Effector CD4-positive, alpha-beta T cell (primary cell): ENCODE data around the gene BEGAIN.

Experiments used
- DNase-seq: peaks from one replicate; pipeline ENCODE4 v3.0.0-alpha.2; 2020

The BEGAIN gene

DNA sequence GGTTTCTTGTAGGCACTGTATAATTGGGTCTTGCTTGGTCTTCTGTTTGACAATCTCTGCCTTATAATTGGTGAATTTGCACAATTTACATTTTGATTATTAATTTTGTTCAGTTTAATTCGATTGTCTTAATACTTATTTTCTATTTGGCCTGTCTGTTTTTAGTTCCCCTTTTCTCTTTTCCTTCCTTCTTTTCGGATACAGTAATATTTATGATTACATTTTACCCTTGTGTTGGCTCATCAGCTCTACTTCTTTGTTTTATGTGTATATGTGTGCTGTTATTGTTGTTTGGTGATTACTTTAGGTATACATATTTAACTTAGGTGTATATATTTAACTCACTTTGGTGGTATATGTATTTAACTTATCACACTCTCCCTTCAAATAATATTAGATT, 12.8 kb upstream of the BEGAIN start:
- no peak for DNase-seq

DNA sequence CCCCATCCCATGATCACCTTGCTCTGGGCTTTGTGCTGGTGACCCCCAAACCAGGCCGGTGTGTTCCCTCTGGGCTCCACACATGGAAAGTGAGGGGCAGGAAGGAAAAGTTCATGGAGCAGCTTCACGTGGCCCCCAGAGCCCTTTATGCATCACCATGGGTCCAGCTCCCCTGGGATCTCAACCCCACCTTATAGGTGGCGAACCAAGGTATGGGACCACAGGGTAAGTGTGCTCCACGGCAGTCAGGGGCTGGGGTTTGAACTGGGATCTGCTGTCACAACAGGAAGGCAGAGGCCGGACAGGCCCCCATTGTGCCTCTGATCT, 7.4 kb upstream of the BEGAIN start:
- DNase-seq = no peak

DNA sequence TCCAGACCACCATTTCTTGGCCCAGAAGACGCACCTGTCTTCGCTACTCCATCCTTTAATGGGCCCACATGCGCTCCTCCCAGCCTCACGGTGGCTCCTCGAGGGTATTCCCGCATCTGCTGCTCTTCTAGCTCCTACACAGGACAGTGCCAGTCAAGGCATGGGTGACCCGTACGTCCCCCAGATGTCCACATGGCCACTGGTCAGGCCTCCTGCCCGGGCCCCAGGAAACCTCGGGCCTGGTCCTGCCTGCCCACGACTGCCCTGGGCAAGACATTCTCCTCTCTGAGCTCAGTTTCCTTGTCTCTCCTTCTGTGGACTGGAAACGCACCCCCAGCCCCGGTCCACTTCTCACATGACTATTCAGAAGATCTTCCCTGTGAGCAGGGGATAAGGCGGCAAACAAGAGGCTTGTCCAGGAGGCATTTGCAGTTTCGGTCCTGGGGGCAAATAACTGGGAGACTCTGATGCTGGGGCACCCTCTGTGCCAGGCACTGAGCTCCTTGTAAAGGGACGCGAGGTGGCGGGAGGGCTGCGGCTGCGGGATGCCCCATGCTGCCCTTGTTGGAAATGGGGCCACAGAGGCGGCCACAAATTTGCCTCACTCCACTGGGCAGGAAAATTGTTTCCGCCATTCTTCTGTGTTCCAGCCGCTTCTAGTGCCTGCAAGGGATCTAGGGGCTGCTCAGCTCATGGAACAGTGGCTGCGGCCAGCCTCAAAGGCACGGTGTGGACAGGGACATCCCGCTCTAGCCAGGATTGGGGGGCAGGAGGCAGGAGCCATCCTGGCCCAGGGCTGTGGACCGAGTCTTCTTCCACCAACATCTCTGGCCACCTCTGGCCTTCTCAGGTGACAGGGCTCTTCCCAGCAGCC, 6.8 kb upstream of the BEGAIN start:
- no peak for DNase-seq

DNA sequence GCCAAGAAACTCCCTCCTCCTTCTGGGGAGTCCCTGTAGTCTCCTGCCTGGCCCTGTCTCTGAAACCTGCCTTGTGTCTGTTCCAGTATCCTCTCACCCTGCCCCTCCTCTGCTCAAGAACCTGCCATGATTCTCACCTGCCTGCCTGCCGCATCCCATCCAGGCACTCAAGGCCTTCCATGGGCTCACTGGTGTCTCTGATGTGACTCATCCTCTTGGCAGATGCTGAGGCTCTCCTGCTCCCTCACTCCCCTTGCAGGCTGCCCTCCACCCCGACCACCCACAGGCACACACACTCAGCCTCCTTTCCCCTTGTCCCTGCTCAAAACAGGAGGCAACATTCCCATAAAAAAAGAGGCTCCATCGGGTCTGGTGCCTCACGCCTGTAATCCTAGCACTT, 5.8 kb upstream of the BEGAIN start:
- no peak for DNase-seq

DNA sequence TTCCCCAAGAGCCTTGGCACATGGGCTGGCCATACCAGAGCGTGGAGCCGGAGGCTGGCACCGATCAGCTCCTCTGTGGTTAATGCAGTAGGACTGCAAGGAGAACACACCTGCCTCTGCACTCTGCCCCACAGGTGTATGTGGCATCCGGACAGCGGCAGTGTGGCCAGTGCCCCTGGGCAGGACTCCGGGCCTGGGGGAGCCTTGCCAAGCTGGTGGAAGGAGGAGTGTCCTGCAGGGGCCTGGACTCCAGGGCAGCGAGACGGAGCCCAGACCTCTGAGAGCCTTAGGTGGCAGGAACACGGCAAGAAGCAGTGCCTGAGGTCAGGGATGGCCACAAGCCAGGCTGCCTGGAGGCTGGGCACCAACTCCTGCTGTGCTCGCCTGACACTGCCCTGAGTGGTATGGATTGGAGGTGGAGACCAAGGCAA, 5.3 kb upstream of the BEGAIN start:
- no peak for DNase-seq

DNA sequence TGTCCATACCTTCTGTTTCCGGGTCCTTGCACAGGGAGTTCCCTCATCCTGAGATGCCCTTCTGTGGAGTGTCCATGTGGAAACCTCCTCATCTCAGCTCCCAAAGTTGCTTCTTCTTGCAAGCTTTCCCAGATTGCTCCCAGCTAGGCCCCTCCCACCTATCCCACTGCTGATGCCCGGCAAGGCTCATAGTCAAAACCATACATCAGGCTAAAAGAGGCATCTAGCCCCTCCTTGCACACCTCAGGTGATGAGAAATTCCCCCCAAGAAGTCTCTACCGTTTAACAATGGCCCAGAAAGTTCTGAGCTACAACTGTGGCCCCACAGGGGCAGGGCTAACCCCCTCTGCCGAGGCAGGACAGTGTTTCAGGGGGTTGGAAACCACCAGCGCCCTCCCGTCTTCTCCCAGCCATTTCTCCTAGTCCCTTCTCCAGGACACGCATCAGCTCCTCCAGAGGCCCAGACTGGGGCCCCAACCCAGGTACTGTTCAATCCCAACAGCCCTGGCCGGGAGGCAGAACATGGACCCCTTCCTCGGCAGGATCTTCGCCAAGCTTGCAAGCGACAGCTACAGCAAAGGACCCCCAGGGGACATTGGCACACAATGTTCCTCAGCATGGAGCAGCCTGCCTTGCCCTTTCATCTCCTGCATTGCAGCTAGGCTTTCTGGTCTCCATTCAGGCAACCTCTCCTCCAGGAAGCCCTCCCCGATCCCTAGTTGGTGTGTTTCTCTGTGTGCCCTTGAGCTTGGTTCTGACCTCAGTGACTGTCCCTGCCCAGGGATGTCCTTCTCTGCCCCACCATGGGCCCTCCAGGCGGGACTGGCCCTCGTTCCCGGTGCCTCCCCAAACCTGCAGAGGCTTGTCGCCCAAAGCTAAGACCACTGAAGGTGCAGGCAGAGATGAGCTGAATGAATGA, 4.5 kb upstream of the BEGAIN start:
- DNase-seq = no peak

DNA sequence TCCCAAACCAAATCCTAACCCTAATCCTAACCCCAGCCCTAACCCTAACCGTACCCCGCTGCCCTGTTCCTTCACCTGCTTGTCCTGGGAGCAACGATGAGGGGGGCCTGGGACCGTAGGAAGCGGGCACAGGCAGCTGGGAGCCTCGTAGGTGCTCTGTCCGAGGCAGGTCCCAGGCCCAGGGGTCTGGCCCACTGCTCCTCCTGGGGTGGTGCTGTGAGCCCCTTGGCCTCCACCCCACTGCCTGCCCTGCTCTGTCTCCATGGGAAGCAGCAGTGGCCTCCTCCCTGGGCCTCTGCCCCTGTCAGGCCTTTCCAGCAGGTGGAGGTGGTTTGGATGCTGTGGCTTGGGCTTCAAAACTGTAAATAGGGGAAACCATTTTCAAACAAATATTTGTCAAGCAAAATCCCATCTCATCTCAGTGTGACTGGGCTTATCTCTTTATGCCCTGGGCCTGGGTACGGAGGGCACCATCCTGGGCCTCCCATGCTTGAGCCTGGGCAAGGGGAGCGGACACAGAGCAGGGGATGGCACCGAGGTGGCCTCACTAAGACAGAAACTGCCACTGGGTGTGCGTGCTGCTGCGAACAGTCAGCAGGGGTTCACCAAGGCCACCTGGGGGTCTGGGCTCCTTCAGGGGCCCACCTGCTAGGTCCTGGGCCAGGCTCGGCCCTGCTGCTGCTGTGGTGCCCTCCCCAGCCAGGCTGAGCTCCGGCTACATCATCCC, 3.7 kb upstream of the BEGAIN start:
- DNase-seq = no peak

DNA sequence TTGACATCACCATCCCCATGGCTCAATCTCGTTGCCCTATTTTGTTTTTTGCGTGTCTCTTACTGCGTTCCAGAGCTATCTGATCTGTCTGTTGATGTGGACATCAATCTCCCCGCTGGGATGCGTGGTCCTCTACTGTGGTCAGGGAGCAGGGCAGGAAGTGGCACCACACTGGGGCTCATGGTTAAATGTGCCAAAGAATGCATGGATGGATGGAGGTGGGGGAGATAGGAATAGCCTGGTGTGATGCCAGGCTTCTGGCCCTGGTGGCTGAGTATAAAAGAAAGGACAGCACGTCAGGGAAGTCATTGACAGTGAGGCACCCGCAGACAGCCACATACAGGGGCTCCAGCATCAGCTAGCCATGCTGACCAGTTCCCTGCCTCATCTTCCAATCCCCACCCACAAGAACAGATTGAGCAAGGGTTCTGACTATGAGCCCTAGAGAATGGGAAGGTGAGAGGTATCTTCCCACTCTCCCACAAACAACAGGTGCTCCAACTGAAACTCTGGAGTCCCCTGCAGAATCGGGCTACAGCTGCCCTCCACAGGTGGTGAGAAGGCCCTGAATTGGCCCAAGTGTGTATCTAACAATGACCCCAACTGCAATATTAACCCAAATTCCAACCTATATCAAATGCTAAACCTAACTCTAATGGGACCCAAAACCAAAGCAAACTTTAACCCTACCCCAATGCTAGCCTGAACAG, 2.7 kb upstream of the BEGAIN start:
- DNase-seq = no peak

DNA sequence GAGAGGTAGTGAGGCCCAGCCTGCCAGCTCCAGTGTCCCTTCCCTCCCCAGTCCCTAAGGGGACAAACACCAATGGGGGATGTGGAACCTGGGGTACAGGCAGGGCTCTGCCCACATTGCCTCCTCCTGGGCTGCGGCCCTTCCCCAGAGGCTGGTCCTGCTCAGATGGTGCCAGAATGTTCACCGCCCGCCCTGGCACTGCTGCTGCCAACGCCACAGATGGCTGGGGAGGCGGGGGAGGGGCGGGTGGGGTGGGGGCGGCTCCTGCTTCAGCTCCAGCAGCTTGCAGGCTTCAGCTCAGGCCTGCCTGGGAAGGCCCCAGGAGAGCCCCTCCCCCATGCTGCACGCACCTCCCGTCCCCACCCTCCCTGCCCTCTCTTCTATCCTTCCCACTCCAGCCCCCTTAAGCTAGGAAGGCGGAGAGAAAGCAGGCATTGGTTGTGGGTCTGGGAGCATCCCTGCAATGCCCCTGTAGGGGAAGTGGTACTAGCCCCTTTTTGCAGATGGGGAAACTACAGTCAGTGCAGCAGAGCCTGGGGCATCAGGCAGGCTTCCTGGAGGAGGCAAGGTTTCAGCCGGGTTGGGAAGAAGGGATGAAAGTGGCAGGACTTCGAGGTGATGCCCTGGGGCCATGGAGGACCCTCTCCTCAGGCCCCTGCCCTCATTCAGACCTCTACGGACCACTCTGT, 2.0 kb upstream of the BEGAIN start:
- DNase-seq = no peak

DNA sequence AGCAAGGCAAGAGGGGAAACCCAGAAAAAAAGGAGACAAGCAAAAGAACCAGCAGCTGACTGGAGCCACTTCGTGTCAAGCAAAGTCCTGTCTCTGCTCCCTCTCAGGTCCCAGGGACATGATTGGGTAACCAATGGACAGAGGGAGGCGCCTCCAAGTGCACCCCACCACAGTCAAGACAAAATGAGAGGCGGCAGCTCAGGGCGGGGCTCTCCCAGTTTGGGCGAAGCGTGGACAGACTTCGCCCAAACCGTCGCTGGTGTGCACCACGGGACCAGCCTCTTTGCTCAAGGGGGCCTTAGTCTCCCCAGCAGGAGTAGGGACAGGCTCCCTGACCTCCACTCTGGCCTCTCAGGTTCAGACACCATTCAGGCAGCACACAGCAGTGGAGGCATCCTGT, 1.5 kb upstream of the BEGAIN start:
- DNase-seq = no peak

DNA sequence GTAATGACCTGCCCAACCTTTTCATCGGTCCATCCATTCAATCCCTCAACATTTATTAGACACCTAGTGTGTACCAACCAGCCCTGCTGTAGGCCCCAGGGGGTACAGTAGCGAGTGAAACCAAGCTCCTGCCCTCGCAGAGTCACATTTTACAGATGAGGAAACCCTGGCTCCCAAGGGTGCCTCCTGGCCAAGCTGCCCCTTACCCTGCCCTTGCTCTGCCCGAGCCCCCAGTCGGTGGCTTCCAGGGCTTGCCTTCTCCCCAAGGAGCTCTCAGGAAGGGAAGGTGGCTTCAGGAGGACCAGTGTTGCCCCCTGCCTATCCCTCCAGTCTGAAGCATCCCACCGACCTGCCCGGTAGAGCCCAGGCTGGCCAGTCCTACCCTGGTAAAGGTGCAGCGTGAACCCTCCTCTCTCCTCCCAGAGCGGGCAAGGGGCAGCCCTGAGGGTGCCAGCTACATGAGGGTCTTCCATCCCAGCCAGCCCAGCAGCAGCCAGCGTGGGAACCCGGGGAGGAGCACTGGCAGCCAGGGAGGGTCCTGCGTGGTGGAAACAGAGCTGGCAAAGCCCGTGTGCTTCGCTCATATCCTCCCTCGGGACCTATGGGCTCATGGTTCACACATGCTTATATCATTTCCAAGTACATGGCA, 670 bp upstream of the BEGAIN start:
- DNase-seq = no peak

DNA sequence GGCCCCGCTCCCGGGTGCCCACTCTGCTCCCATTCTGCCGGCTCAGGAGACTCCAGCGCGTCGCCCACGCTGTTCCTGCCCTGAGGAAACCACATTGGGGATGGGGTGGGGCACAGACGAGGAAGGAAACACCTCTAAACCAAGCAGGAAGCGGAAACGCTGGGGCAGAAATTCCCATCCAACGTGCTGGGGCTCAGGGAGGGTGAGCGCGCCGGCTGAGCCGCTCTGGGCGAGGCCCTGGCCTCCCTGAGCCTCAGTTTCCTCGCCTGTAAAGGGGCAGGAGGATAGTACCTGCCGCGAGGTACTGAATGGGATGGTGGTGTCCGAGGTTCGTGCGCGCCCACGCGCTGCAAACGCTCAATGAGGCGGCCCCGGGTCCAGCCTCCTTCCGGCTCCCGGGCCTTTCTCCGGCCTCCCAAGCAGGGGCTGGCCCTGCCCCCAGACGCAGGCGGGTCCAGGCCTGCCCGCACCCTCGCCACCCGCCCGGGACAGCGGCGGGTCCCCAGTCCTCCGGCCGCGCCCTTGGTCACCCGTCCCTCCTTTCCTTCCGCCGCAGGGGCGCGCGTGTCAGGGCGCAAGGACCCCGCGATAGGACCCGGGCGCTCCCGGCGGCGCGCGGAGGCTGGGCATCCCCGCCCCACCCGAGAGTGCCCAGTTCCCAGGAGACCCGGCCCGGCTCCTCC, 673 bp downstream of the BEGAIN start:
- DNase-seq = no peak

DNA sequence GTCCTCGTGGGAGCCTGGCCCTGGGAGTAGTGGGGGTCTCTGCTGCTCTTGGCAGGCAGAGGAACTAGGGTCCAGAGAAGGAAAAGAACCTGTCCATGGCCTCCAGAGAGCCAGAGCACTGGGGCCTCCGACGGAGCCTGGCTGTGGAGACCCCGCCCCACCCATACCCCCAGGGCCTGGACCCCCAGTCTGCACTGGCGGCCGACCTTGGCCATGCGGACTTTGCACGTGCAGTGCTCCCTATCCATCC, 1.1 kb downstream of the BEGAIN start:
- no peak for DNase-seq

DNA sequence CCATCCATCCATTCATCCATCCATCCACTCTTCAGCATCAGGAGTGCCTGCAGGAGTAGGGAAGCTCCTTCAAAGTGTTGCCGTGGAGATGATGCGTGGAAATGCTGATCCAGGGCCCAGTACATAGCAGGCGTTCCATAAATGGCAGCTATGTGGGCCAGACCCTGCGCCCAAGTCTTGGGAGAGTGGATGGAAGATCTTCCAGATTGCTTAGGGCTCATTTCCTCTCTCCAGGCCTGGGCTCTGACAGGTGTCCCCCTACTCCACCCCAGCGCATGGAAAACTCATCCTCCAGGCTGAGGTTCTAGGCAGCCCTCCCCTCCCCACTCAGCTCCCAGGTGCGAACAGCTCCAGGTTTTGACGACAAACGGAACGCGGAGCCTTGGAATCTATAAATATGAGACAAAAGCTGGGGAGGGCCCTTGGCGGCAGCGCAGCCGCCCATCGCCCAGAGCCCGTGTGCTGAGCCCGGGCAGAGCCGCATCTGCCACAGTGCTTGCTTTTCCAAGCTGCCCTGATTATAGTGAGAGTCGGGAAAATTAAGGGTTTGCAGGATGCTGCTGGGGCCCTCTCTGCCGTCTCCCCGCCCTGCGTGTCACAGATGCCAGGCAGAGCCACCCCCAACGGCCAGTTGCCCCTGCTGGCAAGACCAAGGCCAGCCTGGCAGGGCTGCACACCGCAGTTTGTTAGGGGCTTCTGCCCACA, 1.6 kb downstream of the BEGAIN start:
- no peak for DNase-seq

DNA sequence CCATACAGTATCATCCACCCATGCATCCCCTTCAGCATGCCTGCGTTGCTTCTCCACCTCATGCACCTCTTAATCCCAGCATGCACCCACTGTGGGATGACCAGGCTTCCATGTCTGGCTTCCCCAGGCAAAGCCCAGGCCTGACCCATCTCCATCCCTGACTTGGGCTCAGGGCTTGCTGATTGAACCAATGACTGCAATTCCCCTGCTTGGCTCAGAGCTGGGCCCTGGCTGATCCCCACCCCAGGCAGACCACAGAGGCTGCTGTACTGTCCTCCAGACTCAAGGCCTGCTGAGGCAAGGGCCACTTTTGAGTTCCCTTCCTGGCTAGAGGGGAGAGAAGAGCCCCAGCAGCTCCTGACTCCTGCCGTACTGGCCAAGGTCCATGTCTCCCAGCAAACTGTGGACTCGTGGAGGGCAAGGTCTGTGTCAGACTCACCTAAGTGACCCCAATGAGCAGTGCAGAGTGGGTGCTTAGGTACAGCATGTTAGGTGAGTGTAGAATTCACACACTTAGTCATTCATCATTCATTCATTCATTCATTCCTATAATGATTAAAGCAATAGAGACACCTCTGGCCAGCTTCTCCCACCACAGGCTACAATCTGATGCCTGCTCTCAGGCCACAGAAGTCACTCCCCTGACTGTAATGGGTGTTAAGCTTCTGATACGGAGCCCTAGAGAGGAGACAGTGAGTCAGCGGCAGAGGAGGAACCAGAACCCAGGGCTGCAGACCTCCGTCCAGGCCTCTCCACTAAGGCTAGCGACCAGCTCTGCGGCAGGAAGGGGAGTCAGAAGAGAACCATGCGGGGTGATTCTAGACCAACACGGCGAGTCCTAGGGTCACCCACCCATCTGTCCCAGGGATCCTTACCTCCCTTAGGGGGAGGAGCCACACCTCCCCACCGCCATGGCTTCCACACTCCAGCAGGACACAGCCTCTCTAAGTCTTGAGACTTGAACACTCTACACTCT, 2.9 kb downstream of the BEGAIN start:
- DNase-seq = no peak

DNA sequence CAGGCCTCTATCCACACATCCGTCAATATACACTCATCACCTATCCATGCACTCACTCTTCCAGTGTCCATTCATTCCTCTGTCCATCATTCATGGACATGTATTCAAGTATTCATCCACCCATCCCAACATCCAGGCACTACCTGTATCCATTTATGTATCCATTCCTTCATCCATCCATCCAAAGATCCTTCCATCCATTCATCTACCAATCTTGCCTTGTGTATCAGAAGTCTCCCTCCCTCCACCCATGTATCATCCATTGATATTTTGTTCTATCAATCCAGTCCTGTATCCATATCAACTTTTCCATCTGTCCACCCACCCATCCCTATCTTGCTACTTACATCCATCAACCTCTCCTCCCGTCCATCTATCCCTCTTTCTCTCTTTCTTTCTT, 4.0 kb downstream of the BEGAIN start:
- no peak for DNase-seq

DNA sequence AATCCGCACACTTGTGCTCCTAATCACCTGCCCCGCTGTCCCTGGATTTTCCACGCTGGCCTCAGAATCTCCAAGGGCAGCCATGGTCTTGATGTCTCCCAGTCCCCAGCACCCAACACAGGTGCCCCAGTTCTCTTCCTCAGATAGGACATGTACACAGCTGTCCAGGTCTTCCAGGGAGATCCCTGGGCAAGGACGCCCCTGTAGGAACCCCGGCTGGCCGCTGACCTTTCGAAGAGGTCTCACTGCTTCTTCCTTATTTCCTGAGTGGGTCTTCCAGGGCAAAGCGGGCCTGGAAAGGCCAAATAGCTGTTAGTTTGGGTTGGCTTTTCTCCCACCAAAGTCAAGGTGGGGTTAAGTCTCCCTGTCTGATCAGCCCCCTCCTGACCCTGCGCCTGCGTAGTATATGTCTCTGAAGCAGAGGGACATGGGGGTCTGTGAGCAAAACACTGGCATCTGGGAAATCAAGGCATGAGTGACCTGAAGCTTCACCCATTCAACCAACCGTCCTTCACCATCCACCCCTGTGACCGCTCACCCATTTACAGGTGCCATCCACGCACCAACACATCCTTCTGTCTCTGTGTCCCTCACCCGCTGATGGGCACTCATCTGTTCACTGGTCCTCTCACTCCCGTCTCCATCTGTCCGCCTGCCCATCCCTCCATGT, 4.6 kb downstream of the BEGAIN start:
- DNase-seq = no peak

DNA sequence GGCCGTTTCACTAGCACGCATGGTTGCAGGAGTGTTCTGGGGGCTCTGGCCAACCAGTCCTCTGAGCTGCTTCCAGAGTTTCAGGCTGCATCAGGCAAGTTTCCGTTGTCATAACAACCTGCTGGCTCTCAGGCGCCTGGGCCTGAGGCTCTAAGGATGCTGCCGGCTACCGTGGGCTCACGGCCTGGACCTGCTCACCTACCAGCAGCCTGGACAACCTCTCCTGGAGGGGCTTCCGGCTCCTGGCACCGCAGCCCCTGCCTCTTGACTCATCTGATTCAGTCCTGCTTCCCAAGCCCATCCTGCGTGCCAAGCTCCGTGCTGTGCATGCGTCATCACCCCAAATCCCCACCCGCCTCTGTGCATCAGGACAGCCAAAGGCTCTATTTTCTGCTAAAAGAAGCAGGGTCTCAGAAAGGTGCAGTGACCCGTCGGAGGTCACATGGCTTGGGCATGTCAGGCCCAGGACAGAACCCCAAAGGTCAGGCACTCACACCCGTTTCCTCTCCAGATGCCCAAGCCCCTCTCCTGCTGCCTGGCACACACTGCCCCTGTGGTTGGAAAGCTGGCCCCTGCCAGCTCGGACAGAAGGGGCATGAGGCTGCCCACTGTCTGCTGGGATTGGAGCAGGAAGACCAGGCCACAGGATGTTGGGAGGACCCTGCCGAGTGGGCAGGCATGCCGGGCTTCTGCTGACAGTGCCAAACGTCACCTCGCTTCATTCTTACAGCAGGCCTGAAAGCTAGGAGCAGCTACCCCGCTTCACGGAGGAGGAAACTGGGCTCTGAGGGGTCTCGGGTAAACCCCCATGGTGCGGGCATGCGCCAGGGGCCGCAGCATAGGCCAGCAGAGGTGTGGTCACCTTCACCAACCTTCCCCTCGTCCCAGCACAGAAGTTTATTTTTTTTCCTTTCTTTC, 5.7 kb downstream of the BEGAIN start:
- DNase-seq = no peak
